Head of caudate nucleus (tissue), 42 donors: ENCODE data around the gene UBE2O.
"Not testable (repeated sequence)": the region's sequence is repeated elsewhere in the genome, so short reads cannot be mapped to it uniquely, and the experiment has no call there.

Experiments
- DNase-seq, 42 donors: peaks; one replicate each; pipeline versions ENCODE4 v3.0.0 to v3.0.0-alpha.2; 2020 to 2021; ENCODE audit warnings: mixed read lengths in 7 of 42
- intact Hi-C: fragments of 100-400 bp; cut with DNase I; formaldehyde crosslinking; loops from one replicate; pipeline ENCODE4 v1.15.0; 2022

UBE2O gene

GRCh38 chr17:76346936-76347335, 106.0 kb downstream of the UBE2O start:
- DNase-seq, intact Hi-C loops: not testable (repeated sequence)

- intact Hi-C loops: no loop called here
- DNase-seq: no peak
These were observed 107.5 kb downstream of the UBE2O start for GRCh38 chr17:76345377-76345974.

DNA sequence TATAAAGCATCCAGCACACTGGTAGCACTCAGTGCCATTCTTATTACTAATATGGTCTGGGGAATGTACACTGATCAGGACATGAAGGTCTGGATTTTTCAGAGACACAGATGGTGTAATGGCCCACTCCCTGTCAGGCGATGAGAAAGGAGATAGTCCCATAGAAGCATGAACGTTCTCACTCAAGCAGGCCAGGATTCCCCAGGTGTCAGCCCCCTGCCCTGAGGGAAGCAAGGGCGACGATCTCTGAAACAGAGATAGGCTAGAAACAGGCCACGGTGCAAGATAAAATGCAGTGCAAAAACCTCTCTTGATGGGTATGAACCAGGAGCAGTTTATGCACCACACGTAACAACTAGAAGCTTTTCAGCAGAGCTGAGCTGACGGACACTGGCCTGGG, 109.8 kb downstream of the UBE2O start:
- intact Hi-C loops: no loop called here
- no peak for DNase-seq

DNA sequence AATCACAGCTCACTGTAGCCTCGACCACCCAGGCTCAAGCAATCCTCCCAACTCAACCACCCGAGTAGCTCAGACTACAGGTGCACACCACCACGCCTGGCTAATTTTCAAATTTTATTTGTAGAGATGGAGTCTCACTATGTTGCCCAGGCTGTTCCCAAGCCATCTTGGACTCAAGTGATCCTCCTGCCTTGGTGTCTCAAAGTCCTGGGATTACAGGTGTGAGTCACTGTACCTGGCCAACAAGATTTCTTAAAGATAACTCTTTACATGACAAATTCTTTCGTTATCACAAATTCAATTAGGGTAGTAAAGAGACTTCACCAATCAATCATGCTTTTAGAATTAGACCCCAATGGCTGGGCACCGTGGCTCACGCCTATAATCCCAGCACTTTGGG, 111.7 kb downstream of the UBE2O start:
- no peak for DNase-seq
- intact Hi-C loops: no loop called here
